Measurements from ENCODE around the gene CSAG1.
"Not testable (repeated sequence)": the region's sequence is repeated elsewhere in the genome, so short reads cannot be mapped to it uniquely, and the experiment has no call there.

The CSAG1 gene

GRCh38 chrX:152697952-152698931, 35.3 kb downstream of the CSAG1 start, which contains the start of gene MAGEA3:
TSS of gene MAGEA3 (plus strand) at chrX:152698794. CDS start at chrX:152700833, 2,039 bp downstream.
- DNase-seq, result not testable (repeated sequence)

GRCh38 chrX:152681012-152681411, 52.5 kb downstream of the CSAG1 start:
- not testable (repeated sequence) for DNase-seq

All from NCI-H1092 treated with DMSO at 0.1 percent for 48 hours (cell line).